NB4 (cell line): ENCODE results near the gene SLC51A.

ENCODE experiments used
- DNase-seq: peaks from one replicate; pipeline ENCODE4 v3.0.0; 2010; ENCODE audit warnings: low read depth
- H3K4me3 ChIP-seq: one replicate; pipeline ENCODE4 v1.5.1; 2011; ENCODE audit warnings: mild to moderate bottlenecking, low read depth, low read length, moderate library complexity
- CTCF ChIP-seq: IDR thresholded peaks from one replicate; pipeline ENCODE4 v1.5.1; 2012; ENCODE audit warnings: low read depth, low read length
- MAX ChIP-seq: IDR thresholded peaks from 2 replicates; pipeline ENCODE4 v1.6.1; 2011; ENCODE audit warnings: low read depth, low read length
- MYC ChIP-seq: IDR thresholded peaks from 2 replicates; pipeline ENCODE4 v1.6.1; 2011; ENCODE audit warnings: low read depth, low read length
- POLR2A ChIP-seq: IDR thresholded peaks from 2 replicates; pipeline ENCODE4 v1.6.1; 2011; ENCODE audit warnings: mild to moderate bottlenecking; ENCODE audit not compliant: insufficient read length; ENCODE audit errors: extremely low read depth

The SLC51A gene

GRCh38 chr3:196189566-196190347 is 26.6 kb upstream of the SLC51A start:
- TF ChIP-seq MYC (no peak), MAX (no peak), CTCF (no peak), POLR2A (no peak)
- no peak overlapping the region for H3K4me3 ChIP-seq
- DNase-seq = no peak

- DNase-seq = peak; percentile 80
- H3K4me3 ChIP-seq = no peak overlapping the region
- TF ChIP-seq CTCF = peak; percentile 40
- TF ChIP-seq POLR2A = no peak
- TF ChIP-seq MAX = peak; percentile 36
- TF ChIP-seq MYC = no peak
Measured at GRCh38 chr3:196192036-196192523, 24.3 kb upstream of the SLC51A start.

GRCh38 chr3:196192524-196193051 is 23.7 kb upstream of the SLC51A start:
- no peak overlapping the region for H3K4me3 ChIP-seq
- TF ChIP-seq CTCF (no peak), POLR2A (no peak), MAX (no peak), MYC (no peak)
- no peak for DNase-seq

- H3K4me3 ChIP-seq = no peak overlapping the region
- peak; percentile 56 for DNase-seq
- TF ChIP-seq POLR2A = no peak
- no peak for TF ChIP-seq CTCF
- TF ChIP-seq MYC = no peak
- TF ChIP-seq MAX = no peak
Measured at GRCh38 chr3:196193133-196193735, 23.1 kb upstream of the SLC51A start.

GRCh38 chr3:196193736-196194541 is 22.4 kb upstream of the SLC51A start:
- DNase-seq = peak; percentile 61
- TF ChIP-seq POLR2A = no peak
- no peak for TF ChIP-seq CTCF
- no peak for TF ChIP-seq MAX
- no peak for TF ChIP-seq MYC
- no peak overlapping the region for H3K4me3 ChIP-seq
